ENCODE measurements around the gene MRPL22.

- TF ChIP-seq POLR2AphosphoS5 (IDR thresholded peaks at IDR 0.05; ENCODE audit: borderline replicate concordance, low read depth, low read length) (no peak), EZH2 (IDR thresholded peaks at IDR 0.05) (no peak), FOXP2 (optimal IDR thresholded peaks at IDR 0.05; ENCODE audit: control extremely low read depth, extremely low read length, insufficient read depth) (no peak)
Measured at GRCh38 chr5:154933537-154933936, 7.3 kb upstream of the MRPL22 start.
